ENCODE results near the gene HES1. TPM values are rescaled to one million over a fixed set of nuclear protein-coding genes. Genes with fewer than 3 reads are reported as not detected.

HES1 gene
- total and polyA plus RNA-seq, 8 donors: 15.7 to 68.5 (median 36.3) TPM

GRCh38 chr3:194093842-194094241 lies 42.1 kb upstream of the HES1 start:
- no peak overlapping the region for H3K4me3 ChIP-seq
- no peaks in the 10 kb centered on the region for H3K36me3 ChIP-seq
- H3K9me3 ChIP-seq: no peaks in the 10 kb centered on the region
- no peak for ATAC-seq
- peaks cover 26 to 29% (median 28%) of the 10 kb centered on the region in 3 donors for H3K4me1 ChIP-seq
- TF ChIP-seq, protein P1, sequence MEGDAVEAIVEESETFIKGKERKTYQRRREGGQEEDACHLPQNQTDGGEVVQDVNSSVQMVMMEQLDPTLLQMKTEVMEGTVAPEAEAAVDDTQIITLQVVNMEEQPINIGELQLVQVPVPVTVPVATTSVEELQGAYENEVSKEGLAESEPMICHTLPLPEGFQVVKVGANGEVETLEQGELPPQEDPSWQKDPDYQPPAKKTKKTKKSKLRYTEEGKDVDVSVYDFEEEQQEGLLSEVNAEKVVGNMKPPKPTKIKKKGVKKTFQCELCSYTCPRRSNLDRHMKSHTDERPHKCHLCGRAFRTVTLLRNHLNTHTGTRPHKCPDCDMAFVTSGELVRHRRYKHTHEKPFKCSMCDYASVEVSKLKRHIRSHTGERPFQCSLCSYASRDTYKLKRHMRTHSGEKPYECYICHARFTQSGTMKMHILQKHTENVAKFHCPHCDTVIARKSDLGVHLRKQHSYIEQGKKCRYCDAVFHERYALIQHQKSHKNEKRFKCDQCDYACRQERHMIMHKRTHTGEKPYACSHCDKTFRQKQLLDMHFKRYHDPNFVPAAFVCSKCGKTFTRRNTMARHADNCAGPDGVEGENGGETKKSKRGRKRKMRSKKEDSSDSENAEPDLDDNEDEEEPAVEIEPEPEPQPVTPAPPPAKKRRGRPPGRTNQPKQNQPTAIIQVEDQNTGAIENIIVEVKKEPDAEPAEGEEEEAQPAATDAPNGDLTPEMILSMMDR (IDR thresholded peaks at IDR 0.05): no peak
- DNase-seq: no peak
- H3K27me3 ChIP-seq: no peaks in the 10 kb centered on the region
- intact Hi-C loops (cut with DNase I): no loop called here
- WGBS, 2 donors: 85 to 90% methylated on average over 8 of the region's 8 CpGs
- no peak for FAIRE-seq
- H3K27ac ChIP-seq: no peak overlapping the region

DNA sequence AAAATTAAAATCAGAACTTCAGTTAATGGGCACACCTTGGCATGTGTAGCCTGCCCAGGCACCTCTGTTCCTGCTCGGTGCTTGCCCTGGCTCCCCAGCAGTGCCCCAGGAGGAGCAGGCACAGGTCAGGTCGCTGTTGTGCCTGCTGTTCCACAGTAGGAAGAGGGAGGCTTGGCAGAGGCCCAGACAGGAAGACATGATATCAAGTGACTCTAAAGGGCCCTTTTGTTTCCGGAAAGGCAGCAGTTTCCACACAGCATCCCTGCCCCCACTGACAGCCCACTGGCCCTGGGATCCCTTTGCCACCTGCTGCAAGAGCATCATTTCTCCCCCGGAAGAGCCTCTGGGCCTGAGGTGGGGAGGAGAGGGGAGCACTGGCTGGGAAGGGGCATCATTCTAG lies 40.5 kb upstream of the HES1 start:
- WGBS, 2 donors: 40 to 49% methylated on average over 4 of the region's 4 CpGs
- Histone ChIP-seq H3K4me3 (no peak overlapping the region), H3K27ac (peak overlapping the region in 3 of 4 donors; percentile 69 to 84 (median 74)), H3K27me3 (no peaks in the 10 kb centered on the region), H3K4me1 (peaks cover 26 to 32% (median 28%) of the 10 kb centered on the region in 3 donors), H3K36me3 (no peaks in the 10 kb centered on the region), H3K9me3 (no peaks in the 10 kb centered on the region)
- no peak for FAIRE-seq
- ATAC-seq: peak in 2 of 4 donors; percentile 5 to 12
- TF ChIP-seq, protein P1 (IDR thresholded peaks at IDR 0.05): no peak
- intact Hi-C loops (cut with DNase I): no loop called here
- peak in 3 of 6 donors; percentile 48 to 66 (median 54) for DNase-seq

DNA sequence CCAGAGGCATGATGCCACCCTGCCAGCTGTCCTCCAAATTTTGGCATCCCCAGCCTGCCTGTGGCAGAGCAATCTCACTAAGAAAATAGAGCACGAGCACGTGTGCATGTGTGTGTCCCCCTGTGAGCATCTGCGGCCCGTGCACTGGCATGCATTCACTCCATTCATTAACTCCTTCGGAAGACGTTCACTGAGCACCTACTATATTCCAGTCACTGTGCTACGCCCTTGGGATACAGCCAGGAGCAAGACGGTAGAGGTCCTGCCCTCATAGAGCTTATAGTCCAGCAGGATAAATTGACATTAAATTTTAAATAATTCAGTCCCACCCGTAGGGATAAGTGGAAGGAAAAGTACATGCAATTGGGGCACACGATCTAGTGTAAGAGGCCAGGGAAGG lies 40.0 kb upstream of the HES1 start:
- TF ChIP-seq, protein P1 (IDR thresholded peaks at IDR 0.05): no peak
- H3K4me1 ChIP-seq: peaks cover 26 to 36% (median 28%) of the 10 kb centered on the region in 3 donors
- intact Hi-C loops (cut with DNase I): no loop called here
- no peak overlapping the region for H3K4me3 ChIP-seq
- H3K36me3 ChIP-seq: no peaks in the 10 kb centered on the region
- H3K27me3 ChIP-seq: no peaks in the 10 kb centered on the region
- H3K9me3 ChIP-seq: no peaks in the 10 kb centered on the region
- no peak for FAIRE-seq
- H3K27ac ChIP-seq: peak overlapping the region; percentile 36 to 84 (median 72)
- WGBS, 2 donors: 91 to 94% methylated on average over 10 of the region's 10 CpGs
- no peak for DNase-seq
- ATAC-seq: no peak

GRCh38 chr3:194097141-194097882 lies 38.6 kb upstream of the HES1 start:
- WGBS, 2 donors: 12 to 17% methylated on average over 14 of the region's 14 CpGs
- no peaks in the 10 kb centered on the region for H3K27me3 ChIP-seq
- peaks cover 38 to 50% (median 41%) of the 10 kb centered on the region in 3 donors for H3K4me1 ChIP-seq
- H3K27ac ChIP-seq: peak overlapping the region; percentile 69 to 84 (median 72)
- DNase-seq: peak in 5 of 6 donors; percentile 65 to 80 (median 70)
- intact Hi-C loops (cut with DNase I): no loop called here
- FAIRE-seq: no peak
- H3K36me3 ChIP-seq: no peaks in the 10 kb centered on the region
- ATAC-seq: peak; percentile 75 to 81 (median 78)
- TF ChIP-seq, protein P1 (IDR thresholded peaks at IDR 0.05): no peak
- peak overlapping the region in 1 of 4 donors; percentile 17 for H3K4me3 ChIP-seq
- no peaks in the 10 kb centered on the region for H3K9me3 ChIP-seq

Measured in pancreas (tissue), 10 donors.